Activated B cell treated with CpG ODN at 0.5 μM for 24 hours (primary cell): ENCODE data around the gene MAP4K1. TPM values are rescaled to one million over a fixed set of nuclear protein-coding genes. Genes with fewer than 3 reads are reported as not detected.

ENCODE experiments used
- ATAC-seq: fragments of 200-7000 bp; cut with Tn5 transposase; one replicate; pipeline ENCODE4 v1.10.0; 2021; ENCODE audit warnings: low read depth, mild to moderate bottlenecking, moderate library complexity
- CTCF ChIA-PET: fragments of 350-600 bp; sonication (Branson Sonifier 250); formaldehyde crosslinking; loops from one replicate; lab custom pipeline; 2021; ENCODE audit warnings: antibody characterized with exemption; lab: Charles Lee
- POLR2A ChIA-PET: fragments of 350-600 bp; sonication (Branson Sonifier 250); formaldehyde crosslinking; loops from one replicate; lab custom pipeline; 2021; ENCODE audit warnings: antibody characterized with exemption; lab: Charles Lee
- DNase-seq: peaks from one replicate; pipeline ENCODE4 v3.0.0; 2022
- H3K27ac Mint-ChIP-seq: one replicate; pipeline ENCODE4 v1.8.0; 2020; ENCODE audit warnings: mixed read lengths
- H3K27me3 Mint-ChIP-seq: one replicate; pipeline ENCODE4 v1.8.0; 2021; ENCODE audit warnings: mixed read lengths
- H3K36me3 Mint-ChIP-seq: one replicate; pipeline ENCODE4 v1.8.0; 2021; ENCODE audit warnings: low read depth, mixed read lengths
- H3K4me1 Mint-ChIP-seq: one replicate; pipeline ENCODE4 v1.8.0; 2021; ENCODE audit warnings: mixed read lengths
- H3K4me3 Mint-ChIP-seq: one replicate; pipeline ENCODE4 v1.8.0; 2020; ENCODE audit warnings: mild to moderate bottlenecking, mixed read lengths
- H3K9me3 Mint-ChIP-seq: one replicate; pipeline ENCODE4 v1.8.0; 2020; ENCODE audit warnings: mixed read lengths
- CTCF ChIP-seq: fragments of 200-600 bp; IDR thresholded peaks from one replicate; pipeline ENCODE4 v1.8.0; 2022; ENCODE audit warnings: antibody characterized with exemption, mild to moderate bottlenecking
- intact Hi-C: fragments of 100-400 bp; cut with micrococcal nuclease; formaldehyde crosslinking; loops from one replicate; pipeline ENCODE4 v1.15.1; 2024
- total RNA-seq: library from RNA; stranded (reverse); gene quantifications from 2 replicates; pipeline ENCODE4 v1.2.3, GENCODE V29; 2022

The MAP4K1 gene
- total RNA-seq, 1 donor from 2014 or later, result 379 TPM

GRCh38 chr19:38640368-38640767 lies 22.6 kb upstream of the MAP4K1 start:
- DNase-seq (no peak), ATAC-seq (no peak)
- Mint-ChIP-seq H3K36me3 (peaks cover 12% of the 10 kb centered on the region), H3K27ac (no peak overlapping the region), H3K4me1 (peaks cover 26% of the 10 kb centered on the region), H3K4me3 (no peak overlapping the region), H3K9me3 (no peaks in the 10 kb centered on the region), H3K27me3 (no peaks in the 10 kb centered on the region)
- intact Hi-C loops, result no loop called here
- no peak for TF ChIP-seq CTCF
- ChIA-PET POLR2A (interaction anchor here (0.6 kb wide), 2 partner anchors 19 to 769 kb away, joined by 3 to 6 read pairs; no protein-coding TSS in a partner anchor), CTCF (no interaction called here)

- no peaks in the 10 kb centered on the region for H3K9me3 Mint-ChIP-seq
- no peak overlapping the region for H3K27ac Mint-ChIP-seq
- no peak for DNase-seq
- POLR2A ChIA-PET, result interaction anchor here (0.6 kb wide), 1 partner anchor 18 kb away, joined by 6 read pairs; no protein-coding TSS in a partner anchor
- no peaks in the 10 kb centered on the region for H3K27me3 Mint-ChIP-seq
- TF ChIP-seq CTCF, result no peak
- intact Hi-C loops, result no loop called here
- ATAC-seq, result no peak
- no peak overlapping the region for H3K4me3 Mint-ChIP-seq
- peaks cover 29% of the 10 kb centered on the region for H3K4me1 Mint-ChIP-seq
- peaks cover 14% of the 10 kb centered on the region for H3K36me3 Mint-ChIP-seq
- CTCF ChIA-PET, result no interaction called here
Observed at GRCh38 chr19:38639679-38640078, 21.9 kb upstream of the MAP4K1 start.

GRCh38 chr19:38638461-38638860 lies 20.7 kb upstream of the MAP4K1 start:
- H3K36me3 Mint-ChIP-seq, result peaks cover 18% of the 10 kb centered on the region
- H3K27ac Mint-ChIP-seq, result no peak overlapping the region
- H3K27me3 Mint-ChIP-seq, result no peaks in the 10 kb centered on the region
- TF ChIP-seq CTCF, result no peak
- CTCF ChIA-PET, result interaction anchor here (1.0 to 6.0 kb wide), 4 partner anchors 19 to 292 kb away, joined by 3 to 49 read pairs (median 4); partner anchors contain the start of genes EIF3K, FAM98C, MAP4K1 and MRPS12
- ATAC-seq (no peak), DNase-seq (no peak)
- no peaks in the 10 kb centered on the region for H3K9me3 Mint-ChIP-seq
- intact Hi-C loops, result no loop called here
- no peak overlapping the region for H3K4me3 Mint-ChIP-seq
- POLR2A ChIA-PET, result interaction anchor here (1.1 to 1.8 kb wide), 3 partner anchors 9 to 264 kb away, joined by 3 to 5 read pairs (median 4); partner anchors contain the start of genes ACTN4 and PSMD8
- H3K4me1 Mint-ChIP-seq, result peaks cover 32% of the 10 kb centered on the region

- Mint-ChIP-seq H3K9me3 (no peaks in the 10 kb centered on the region), H3K4me3 (no peak overlapping the region), H3K27ac (no peak overlapping the region), H3K4me1 (peaks cover 29% of the 10 kb centered on the region), H3K27me3 (no peaks in the 10 kb centered on the region), H3K36me3 (peaks cover 43% of the 10 kb centered on the region)
- no peak for TF ChIP-seq CTCF
- ChIA-PET POLR2A (interaction anchor here (0.9 to 2.7 kb wide), 6 partner anchors 17 to 233 kb away, joined by 3 to 45 read pairs (median 5); partner anchors contain the start of genes EIF3K, FAM98C and MAP4K1), CTCF (interaction anchor here (0.9 to 6.0 kb wide), 13 partner anchors 11 to 385 kb away, joined by 3 to 80 read pairs (median 5); partner anchors contain the start of genes ACTN4, EIF3K, FAM98C and MAP4K1)
- ATAC-seq (no peak), DNase-seq (no peak)
- intact Hi-C loops, result loop anchor here (2.0 kb wide), 1 partner anchor 99 kb away; no protein-coding TSS in a partner anchor
Observed at GRCh38 chr19:38635483-38636399, 18.0 kb upstream of the MAP4K1 start.
